Keratinocyte (primary cell): ENCODE measurements around the gene CENPU. TPM values are rescaled to one million over a fixed set of nuclear protein-coding genes. Genes with fewer than 3 reads are reported as not detected.

Source experiments
- DNase-seq: peaks from one replicate; pipeline ENCODE4 v3.0.0-alpha.2; 2011; ENCODE audit warnings: low read depth, missing footprints, low spot score
- FAIRE-seq: peaks from 2 replicates; lab custom pipeline; 2011; peaks lifted over from hg19 to GRCh38; lab: Jason Lieb, UNC
- H2AFZ ChIP-seq: 2 replicates; pipeline ENCODE4 v1.6.0; 2012; ENCODE audit warnings: low read length, control low read depth, inconsistent platforms; ENCODE audit not compliant: control insufficient read depth
- H3K27ac ChIP-seq: 2 replicates; pipeline ENCODE4 v1.5.1; 2011; ENCODE audit warnings: low read length; ENCODE audit not compliant: control insufficient read depth, insufficient read depth
- H3K27me3 ChIP-seq: 3 replicates; pipeline ENCODE4 v1.6.0; 2011; ENCODE audit warnings: low read length; ENCODE audit not compliant: control insufficient read depth, insufficient read depth; ENCODE audit errors: extremely low read depth
- H3K36me3 ChIP-seq, 2 experiments: 2 replicates in 1 of 2; 3 replicates in 1 of 2; pipeline ENCODE4 v1.5.1; 2011; ENCODE audit warnings: low read length in 2 of 2, mild to moderate bottlenecking in 1 of 2; ENCODE audit not compliant: control insufficient read depth in 2 of 2, insufficient read depth in 2 of 2; ENCODE audit errors: extremely low read depth in 1 of 2
- H3K4me1 ChIP-seq: 3 replicates; pipeline ENCODE4 v1.5.1; 2011; ENCODE audit warnings: low read length; ENCODE audit not compliant: control insufficient read depth, insufficient read depth; ENCODE audit errors: extremely low read depth
- H3K4me2 ChIP-seq: 3 replicates; pipeline ENCODE4 v1.6.0; 2011; ENCODE audit warnings: low read depth, low read length; ENCODE audit not compliant: control insufficient read depth, insufficient read depth; ENCODE audit errors: extremely low read depth
- H3K4me3 ChIP-seq, 3 experiments: fragments of 200-600 bp in 1 of 3; sonication (generic) in 1 of 3; 2 replicates in 2 of 3; 3 replicates in 1 of 3; pipeline ENCODE4 v1.5.1; 2011 to 2016; ENCODE audit warnings: low read length in 3 of 3, mild to moderate bottlenecking in 3 of 3, control low read depth in 2 of 3, inconsistent platforms in 1 of 3, low read depth in 1 of 3, mixed read lengths in 1 of 3, mixed run types in 1 of 3, moderate library complexity in 1 of 3; ENCODE audit not compliant: control insufficient read depth in 2 of 3, insufficient read depth in 2 of 3; ENCODE audit errors: extremely low read depth in 1 of 3
- H3K79me2 ChIP-seq: 2 replicates; pipeline ENCODE4 v1.6.0; 2012; ENCODE audit warnings: low read length; ENCODE audit not compliant: control insufficient read depth, insufficient read depth
- H3K9ac ChIP-seq: 3 replicates; pipeline ENCODE4 v1.6.0; 2011; ENCODE audit warnings: low read length; ENCODE audit not compliant: control insufficient read depth, insufficient read depth; ENCODE audit errors: extremely low read depth
- H3K9me1 ChIP-seq: 3 replicates; pipeline ENCODE4 v1.6.0; 2011; ENCODE audit warnings: low read length; ENCODE audit not compliant: control insufficient read depth, insufficient read depth; ENCODE audit errors: extremely low read depth
- H3K9me3 ChIP-seq: 2 replicates; pipeline ENCODE4 v1.5.1; 2012; ENCODE audit warnings: low read depth, low read length; ENCODE audit not compliant: control insufficient read depth
- H4K20me1 ChIP-seq: 3 replicates; pipeline ENCODE4 v1.6.0; 2011; ENCODE audit warnings: low read length; ENCODE audit not compliant: control insufficient read depth, insufficient read depth; ENCODE audit errors: extremely low read depth
- CTCF ChIP-seq, 3 experiments: IDR thresholded peaks in 1 of 3; conservative IDR thresholded peaks in 1 of 3; optimal IDR thresholded peaks in 1 of 3; 2 replicates in 2 of 3; 3 replicates in 1 of 3; pipeline versions ENCODE3 to v1.5.1; 2011; ENCODE audit warnings: low read length in 3 of 3, mild to moderate bottlenecking in 3 of 3, moderate library complexity in 2 of 3, control low read depth in 1 of 3, inconsistent platforms in 1 of 3; ENCODE audit not compliant: insufficient read depth in 2 of 3; ENCODE audit errors: extremely low read depth in 1 of 3
- EZH2 ChIP-seq: IDR thresholded peaks from one replicate; pipeline ENCODE4 v1.6.1; 2012; ENCODE audit warnings: inconsistent platforms, mild to moderate bottlenecking, low read length, moderate library complexity
- dilution Hi-C: fragments of 300-500 bp; cut with MboI; formaldehyde crosslinking; loops from one replicate; pipeline ENCODE4 v1.7.0; 2020; ENCODE audit warnings: low sequenced_read_pairs; ENCODE audit not compliant: extremely low pct_ligation_motif_present
- polyA plus RNA-seq, 5 experiments: library from polyadenylated mRNA; depleted of rRNA in 3 of 5; stranded (reverse) in 3 of 5; stranded (forward) in 1 of 5; unstranded in 1 of 5; fragments of >200 nt; gene quantifications; 1 replicate in 1 of 5; 2 replicates in 3 of 5; 3 replicates in 1 of 5; pipeline versions ENCODE4 v1.2.1 to v1.2.3, GENCODE V29; 2011 to 2012; ENCODE audit warnings: missing spikeins in 2 of 5, low read depth in 1 of 5, low replicate concordance in 1 of 5

The CENPU gene
- polyA plus RNA-seq, 1 donor (not counting 4 experiments of a cell fraction or from before 2014, with no cell fraction given) = 12.5 TPM

- H3K9me1 ChIP-seq = no peaks in the 10 kb centered on the region
- H3K4me1 ChIP-seq = no peaks in the 10 kb centered on the region
- no peaks in the 10 kb centered on the region for H3K79me2 ChIP-seq
- H3K4me2 ChIP-seq = no peak overlapping the region
- H3K27ac ChIP-seq = no peak overlapping the region
- H2AFZ ChIP-seq = no peak overlapping the region
- H3K27me3 ChIP-seq = no peaks in the 10 kb centered on the region
- FAIRE-seq (no peak), DNase-seq (no peak)
- no peak overlapping the region for H3K9ac ChIP-seq
- no peak overlapping the region for H3K4me3 ChIP-seq
- dilution Hi-C loops = no loop called here
- TF ChIP-seq CTCF (optimal IDR thresholded peaks at IDR 0.05 in 1 of 3, IDR thresholded peaks at IDR 0.05 in 1 of 3, conservative IDR thresholded peaks at IDR 0.05 in 1 of 3; ENCODE audit: extremely low read depth in 1 of 3, insufficient read depth in 2 of 3, low read length in 3 of 3) (no peak), EZH2 (no peak)
- peaks cover 28 to 44% of the 10 kb centered on the region in 2 experiments for H3K36me3 ChIP-seq
- H4K20me1 ChIP-seq = no peaks in the 10 kb centered on the region
- H3K9me3 ChIP-seq = no peaks in the 10 kb centered on the region
Observed at GRCh38 chr4:184763150-184763780, 29.4 kb upstream of the CENPU start.

GRCh38 chr4:184762100-184762499, 28.2 kb upstream of the CENPU start:
- Histone ChIP-seq H3K4me3 (no peak overlapping the region), H3K36me3 (peaks cover 33 to 38% of the 10 kb centered on the region in 2 experiments), H3K9ac (no peak overlapping the region), H4K20me1 (no peaks in the 10 kb centered on the region), H3K4me1 (no peaks in the 10 kb centered on the region), H3K27ac (no peak overlapping the region), H3K4me2 (no peak overlapping the region), H2AFZ (no peak overlapping the region), H3K79me2 (no peaks in the 10 kb centered on the region), H3K9me3 (no peaks in the 10 kb centered on the region), H3K27me3 (no peaks in the 10 kb centered on the region), H3K9me1 (no peaks in the 10 kb centered on the region)
- TF ChIP-seq CTCF (optimal IDR thresholded peaks at IDR 0.05 in 1 of 3, IDR thresholded peaks at IDR 0.05 in 1 of 3, conservative IDR thresholded peaks at IDR 0.05 in 1 of 3; ENCODE audit: extremely low read depth in 1 of 3, insufficient read depth in 2 of 3, low read length in 3 of 3) (no peak), EZH2 (no peak)
- dilution Hi-C loops = no loop called here
- DNase-seq (no peak), FAIRE-seq (no peak)
